Subcutaneous adipose tissue (tissue), 4 donors: Measurements from ENCODE around the gene TRIM9. TPM values are rescaled to one million over a fixed set of nuclear protein-coding genes. Genes with fewer than 3 reads are reported as not detected.

Experiments
- total RNA-seq, 4 donors: library from RNA; depleted of rRNA; stranded (reverse); fragments of >200 nt; gene quantifications; one replicate each; pipeline ENCODE4 v1.1.0, GENCODE V29; 2016
- TF ChIP-seq, protein P1 (sequence below): fragments of 450-650 bp; IDR thresholded peaks from one replicate; pipeline ENCODE4 v1.5.1; 2016; ENCODE audit warnings: low read depth, mild to moderate bottlenecking, control low read depth, antibody characterized with exemption, moderate library complexity

Gene TRIM9
- total RNA-seq, 4 donors from 2014 or later = 0.33 to 6.3 (median 3.0) TPM

DNA sequence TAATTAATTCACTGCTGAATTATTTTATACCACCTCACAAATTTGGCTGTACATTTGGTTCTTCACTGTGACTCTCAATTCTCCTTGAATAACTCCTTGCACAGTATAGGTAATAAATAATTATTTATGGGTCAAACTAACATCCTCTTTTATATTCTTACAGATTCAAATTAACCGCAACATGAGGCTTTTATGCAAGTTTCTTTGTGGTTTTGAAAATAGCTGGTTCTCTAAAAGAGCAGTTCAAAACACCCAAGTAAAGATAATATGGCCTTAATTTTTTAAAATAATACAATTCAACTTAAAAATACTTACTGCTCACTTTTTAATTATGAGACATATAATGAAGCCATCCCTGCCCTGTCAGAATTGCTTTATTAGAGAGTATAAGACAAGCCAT lies 12.9 kb upstream of the TRIM9 start:
- TF ChIP-seq, protein P1, sequence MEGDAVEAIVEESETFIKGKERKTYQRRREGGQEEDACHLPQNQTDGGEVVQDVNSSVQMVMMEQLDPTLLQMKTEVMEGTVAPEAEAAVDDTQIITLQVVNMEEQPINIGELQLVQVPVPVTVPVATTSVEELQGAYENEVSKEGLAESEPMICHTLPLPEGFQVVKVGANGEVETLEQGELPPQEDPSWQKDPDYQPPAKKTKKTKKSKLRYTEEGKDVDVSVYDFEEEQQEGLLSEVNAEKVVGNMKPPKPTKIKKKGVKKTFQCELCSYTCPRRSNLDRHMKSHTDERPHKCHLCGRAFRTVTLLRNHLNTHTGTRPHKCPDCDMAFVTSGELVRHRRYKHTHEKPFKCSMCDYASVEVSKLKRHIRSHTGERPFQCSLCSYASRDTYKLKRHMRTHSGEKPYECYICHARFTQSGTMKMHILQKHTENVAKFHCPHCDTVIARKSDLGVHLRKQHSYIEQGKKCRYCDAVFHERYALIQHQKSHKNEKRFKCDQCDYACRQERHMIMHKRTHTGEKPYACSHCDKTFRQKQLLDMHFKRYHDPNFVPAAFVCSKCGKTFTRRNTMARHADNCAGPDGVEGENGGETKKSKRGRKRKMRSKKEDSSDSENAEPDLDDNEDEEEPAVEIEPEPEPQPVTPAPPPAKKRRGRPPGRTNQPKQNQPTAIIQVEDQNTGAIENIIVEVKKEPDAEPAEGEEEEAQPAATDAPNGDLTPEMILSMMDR = no peak

DNA sequence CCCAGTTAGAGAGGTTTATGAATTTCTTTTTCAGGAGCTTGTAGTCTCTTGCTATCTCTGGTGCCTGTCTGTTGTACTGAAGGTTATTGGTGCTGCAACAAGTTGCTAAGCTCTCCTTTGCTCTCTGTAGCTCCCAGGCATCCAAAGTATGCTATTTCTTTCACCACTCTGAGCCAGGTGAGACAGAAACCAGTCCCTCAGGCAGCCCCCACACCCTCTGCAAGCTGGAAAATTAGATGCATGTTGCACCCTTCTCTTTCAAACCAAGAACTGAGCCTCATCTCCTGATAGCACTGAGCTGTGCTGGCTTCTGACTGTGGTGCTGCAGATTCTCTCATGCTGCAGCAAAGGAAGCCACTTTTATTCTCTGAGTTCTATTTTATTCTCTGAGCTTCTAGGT lies 9.6 kb upstream of the TRIM9 start:
- TF ChIP-seq, protein P1 = no peak

DNA sequence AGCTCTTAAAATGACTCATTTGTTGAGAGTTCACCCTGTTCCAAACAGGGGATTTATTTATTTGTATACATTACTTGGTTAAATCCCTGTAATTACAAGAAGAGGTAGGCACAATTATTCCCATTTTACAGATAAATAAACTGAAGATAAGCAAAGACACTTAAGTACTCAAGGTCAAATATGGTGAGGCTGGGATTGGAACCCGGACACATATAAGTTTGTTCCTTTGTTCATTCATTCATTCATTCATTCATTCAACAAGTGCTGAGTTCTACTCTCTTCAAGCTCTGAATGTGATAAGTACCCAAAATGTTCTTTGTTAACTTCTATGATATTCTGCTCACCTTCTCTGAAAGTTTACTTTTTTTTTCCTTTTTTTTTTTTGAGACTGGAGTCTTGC lies 2.4 kb upstream of the TRIM9 start:
- TF ChIP-seq, protein P1 = no peak

DNA sequence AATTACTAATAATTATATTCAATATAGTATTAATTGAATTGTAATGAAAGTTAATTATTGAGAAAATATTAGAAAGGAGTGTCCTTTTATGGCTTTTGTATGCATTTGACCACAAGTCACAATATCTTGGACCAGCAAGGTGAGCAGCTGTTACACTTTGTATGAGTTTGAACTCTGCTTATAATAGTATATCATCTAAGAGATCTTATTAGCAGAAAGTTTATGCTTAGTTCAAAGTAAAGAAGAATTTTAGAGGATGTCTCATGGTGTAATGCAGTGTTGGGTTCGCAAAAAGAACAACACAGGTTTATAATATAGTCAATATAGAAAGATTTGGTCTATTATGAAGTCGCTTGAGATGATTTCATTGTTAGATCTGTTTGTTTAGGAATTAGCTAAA lies 2.0 kb upstream of the TRIM9 start:
- TF ChIP-seq, protein P1 = no peak

DNA sequence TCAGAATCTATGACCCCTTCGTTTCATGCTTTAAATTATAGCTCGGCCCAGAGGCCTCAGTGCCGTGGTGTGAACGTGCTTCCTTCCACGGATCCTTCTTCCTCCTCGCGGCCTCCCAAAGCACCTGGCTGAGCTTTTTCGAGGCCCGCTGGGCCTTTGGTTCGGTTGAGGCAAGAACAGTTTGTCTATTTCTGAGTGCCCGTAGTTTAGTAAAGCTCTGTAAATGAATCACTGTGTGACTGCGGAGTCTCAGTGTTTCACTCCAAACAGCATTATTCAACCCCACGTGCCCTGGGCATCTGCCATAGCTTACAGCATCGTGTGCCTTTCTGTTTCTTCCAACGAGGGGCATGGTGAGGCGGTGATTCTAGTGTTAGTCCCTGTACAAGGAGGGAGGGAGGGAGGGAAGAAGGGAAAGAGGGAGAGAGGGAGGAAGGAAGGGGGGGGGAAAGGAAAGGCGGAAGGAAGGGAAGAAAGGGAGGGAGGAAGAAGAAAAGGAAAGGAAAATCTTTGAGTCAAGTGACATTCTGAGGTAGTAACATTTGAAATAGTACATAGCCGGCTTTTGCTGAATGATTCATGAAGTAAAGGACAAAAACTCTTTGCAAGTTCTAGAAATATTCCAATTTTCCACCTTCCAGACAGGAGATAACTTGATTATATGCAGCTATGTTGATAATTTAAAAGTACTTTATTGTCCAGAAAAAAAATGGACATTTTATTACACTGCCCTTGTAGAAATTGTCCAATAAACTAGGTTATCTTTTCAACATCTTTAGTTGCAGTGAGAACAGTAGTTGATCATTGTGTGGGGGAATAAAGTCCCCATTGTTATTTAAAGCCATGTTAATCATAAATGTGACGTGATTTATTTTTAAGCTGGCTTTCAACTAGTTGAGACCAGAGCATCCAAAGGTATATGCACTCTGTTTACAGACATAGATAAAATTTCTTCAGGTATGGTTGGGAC lies 1.2 kb upstream of the TRIM9 start:
- TF ChIP-seq, protein P1 = no peak

DNA sequence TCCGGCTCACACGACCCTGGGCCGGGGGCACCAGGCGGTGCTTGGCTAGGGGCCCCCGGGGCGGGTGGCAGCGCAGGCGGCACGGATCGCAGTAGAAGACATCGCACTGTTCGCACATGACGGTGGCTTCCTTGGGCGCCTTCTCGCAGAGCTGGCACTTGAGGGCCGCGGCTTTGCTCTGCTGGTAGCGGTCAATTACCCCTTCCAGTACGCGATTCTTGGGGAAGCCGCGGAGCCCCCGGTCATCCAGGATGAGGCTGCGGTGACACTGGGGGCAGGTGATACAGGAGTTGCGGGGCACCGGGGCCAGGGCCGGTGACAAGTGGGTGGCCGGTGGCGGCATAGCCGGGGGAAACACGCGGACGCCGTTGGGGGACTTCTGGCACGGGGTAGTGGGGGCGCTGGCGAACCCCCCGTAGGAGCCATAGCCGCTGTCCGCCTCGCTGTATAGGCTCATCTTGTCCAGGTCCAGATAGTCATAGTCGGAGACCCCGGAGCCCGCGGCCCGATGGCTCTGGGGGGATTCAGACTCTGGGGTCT lies 553 bp downstream of the TRIM9 start:
- TF ChIP-seq, protein P1 = no peak
